Measurements from ENCODE around the gene ADGRL2.

ADGRL2 gene

GRCh38 chr1:82000221-82000620, 199.5 kb downstream of the ADGRL2 start:
- no peaks in the 10 kb centered on the region for H3K9me3 ChIP-seq
- H3K36me3 ChIP-seq, result no peaks in the 10 kb centered on the region
- H3K4me3 ChIP-seq (ENCODE audit: low read depth in 1 of 2, low read length in 1 of 2), result no peak overlapping the region
- H3K27ac ChIP-seq, result no peak overlapping the region
- no peaks in the 10 kb centered on the region for H3K27me3 ChIP-seq
- no peak for TF ChIP-seq CTCF (IDR thresholded peaks at IDR 0.05)
- H3K4me1 ChIP-seq (ENCODE audit: control insufficient read depth in 1 of 2, insufficient read depth in 1 of 2, low read depth in 1 of 2, low read length in 1 of 2), result no peaks in the 10 kb centered on the region

- no peak overlapping the region for H3K27ac ChIP-seq
- H3K4me3 ChIP-seq (ENCODE audit: low read depth in 1 of 2, low read length in 1 of 2), result no peak overlapping the region
- no peaks in the 10 kb centered on the region for H3K27me3 ChIP-seq
- no peak for TF ChIP-seq CTCF (IDR thresholded peaks at IDR 0.05)
- no peaks in the 10 kb centered on the region for H3K36me3 ChIP-seq
- no peaks in the 10 kb centered on the region for H3K4me1 ChIP-seq (ENCODE audit: control insufficient read depth in 1 of 2, insufficient read depth in 1 of 2, low read depth in 1 of 2, low read length in 1 of 2)
- H3K9me3 ChIP-seq, result no peaks in the 10 kb centered on the region
These were observed 200.6 kb downstream of the ADGRL2 start for GRCh38 chr1:82001345-82001744.

- Histone ChIP-seq H3K27me3 (no peaks in the 10 kb centered on the region), H3K27ac (no peak overlapping the region), H3K4me3 (ENCODE audit: low read depth in 1 of 2, low read length in 1 of 2) (no peak overlapping the region), H3K36me3 (no peaks in the 10 kb centered on the region), H3K9me3 (no peaks in the 10 kb centered on the region), H3K4me1 (ENCODE audit: control insufficient read depth in 1 of 2, insufficient read depth in 1 of 2, low read depth in 1 of 2, low read length in 1 of 2) (no peaks in the 10 kb centered on the region)
- TF ChIP-seq CTCF (IDR thresholded peaks at IDR 0.05), result no peak
These were observed 207.1 kb downstream of the ADGRL2 start for GRCh38 chr1:82007804-82008203.

- Histone ChIP-seq H3K4me1 (ENCODE audit: control insufficient read depth in 1 of 2, insufficient read depth in 1 of 2, low read depth in 1 of 2, low read length in 1 of 2) (no peaks in the 10 kb centered on the region), H3K4me3 (ENCODE audit: low read depth in 1 of 2, low read length in 1 of 2) (no peak overlapping the region), H3K9me3 (no peaks in the 10 kb centered on the region), H3K36me3 (no peaks in the 10 kb centered on the region), H3K27me3 (no peaks in the 10 kb centered on the region), H3K27ac (no peak overlapping the region)
- TF ChIP-seq CTCF (IDR thresholded peaks at IDR 0.05), result no peak
These were observed 213.0 kb downstream of the ADGRL2 start for GRCh38 chr1:82013702-82014101.

GRCh38 chr1:82015444-82015843, 214.7 kb downstream of the ADGRL2 start:
- TF ChIP-seq CTCF (IDR thresholded peaks at IDR 0.05), result no peak
- Histone ChIP-seq H3K9me3 (no peaks in the 10 kb centered on the region), H3K27ac (no peak overlapping the region), H3K27me3 (no peaks in the 10 kb centered on the region), H3K4me1 (ENCODE audit: control insufficient read depth in 1 of 2, insufficient read depth in 1 of 2, low read depth in 1 of 2, low read length in 1 of 2) (no peaks in the 10 kb centered on the region), H3K4me3 (ENCODE audit: low read depth in 1 of 2, low read length in 1 of 2) (no peak overlapping the region), H3K36me3 (no peaks in the 10 kb centered on the region)

GRCh38 chr1:82018319-82018718, 217.6 kb downstream of the ADGRL2 start:
- H3K4me3 ChIP-seq (ENCODE audit: low read depth in 1 of 2, low read length in 1 of 2), result no peak overlapping the region
- H3K9me3 ChIP-seq, result no peaks in the 10 kb centered on the region
- no peaks in the 10 kb centered on the region for H3K36me3 ChIP-seq
- H3K27ac ChIP-seq, result no peak overlapping the region
- TF ChIP-seq CTCF (IDR thresholded peaks at IDR 0.05), result no peak
- H3K27me3 ChIP-seq, result no peaks in the 10 kb centered on the region
- H3K4me1 ChIP-seq (ENCODE audit: control insufficient read depth in 1 of 2, insufficient read depth in 1 of 2, low read depth in 1 of 2, low read length in 1 of 2), result no peaks in the 10 kb centered on the region
